Stimulated activated CD8-positive, alpha-beta memory T cell treated with anti-CD3 and anti-CD28 coated beads, Interleukin-2, amount 100 ng/mL, for 1 hour (primary cell): ENCODE measurements around the gene PPM1F.
"Not testable (repeated sequence)": the region's sequence is repeated elsewhere in the genome, so short reads cannot be mapped to it uniquely, and the experiment has no call there.

ENCODE experiments used
- DNase-seq, 2 donors: peaks; one replicate each; pipeline ENCODE4 v3.0.0-alpha.2; 2020; ENCODE audit warnings: low read depth in 2 of 2

PPM1F gene

GRCh38 chr22:21896951-21897513 is 55.6 kb downstream of the PPM1F start:
- DNase-seq: no peak

- not testable (repeated sequence) for DNase-seq
Observed at GRCh38 chr22:21896275-21896674, 56.4 kb downstream of the PPM1F start.

GRCh38 chr22:21894799-21895198 is 57.8 kb downstream of the PPM1F start:
- DNase-seq: no peak

- no peak for DNase-seq
Observed at GRCh38 chr22:21889251-21889990, 63.2 kb downstream of the PPM1F start.

GRCh38 chr22:21887841-21888240 is 64.8 kb downstream of the PPM1F start:
- DNase-seq: no peak

- DNase-seq: not testable (repeated sequence)
Observed at GRCh38 chr22:21883930-21884329, 68.7 kb downstream of the PPM1F start.

GRCh38 chr22:21882754-21883333 is 69.8 kb downstream of the PPM1F start:
- not testable (repeated sequence) for DNase-seq

- no peak for DNase-seq
Observed at GRCh38 chr22:21881841-21882753, 70.6 kb downstream of the PPM1F start.

- no peak for DNase-seq
Observed at GRCh38 chr22:21876486-21877176, 76.0 kb downstream of the PPM1F start.

- DNase-seq: not testable (repeated sequence)
Observed at GRCh38 chr22:21874953-21875352, 77.7 kb downstream of the PPM1F start.

- DNase-seq: no peak
Observed at GRCh38 chr22:21873619-21874018, 79.0 kb downstream of the PPM1F start.

GRCh38 chr22:21872741-21873140 is 79.9 kb downstream of the PPM1F start:
- DNase-seq: not testable (repeated sequence)
